H9 (cell line): ENCODE results near the gene NEK7. TPM values are rescaled to one million over a fixed set of nuclear protein-coding genes. Genes with fewer than 3 reads are reported as not detected.

Experiments used
- DNase-seq: peaks from one replicate; pipeline ENCODE4 v3.0.0-alpha.2; 2017
- H2AFZ ChIP-seq: one replicate; pipeline ENCODE4 v1.6.1; 2013; ENCODE audit warnings: mild to moderate bottlenecking, low read length, control low read depth, moderate library complexity
- H2AK5ac ChIP-seq: 2 replicates; pipeline ENCODE4 v1.6.1; 2013; ENCODE audit warnings: low read length, control low read depth, mixed read lengths; ENCODE audit not compliant: insufficient read length
- H2BK120ac ChIP-seq: one replicate; pipeline ENCODE4 v1.6.1; 2013; ENCODE audit warnings: low read depth, mild to moderate bottlenecking, low read length, control low read depth, inconsistent platforms; ENCODE audit not compliant: poor library complexity, severe bottlenecking
- H2BK12ac ChIP-seq: 2 replicates; pipeline ENCODE4 v1.6.1; 2013; ENCODE audit warnings: low read length, control low read depth, mixed read lengths, low read depth; ENCODE audit not compliant: insufficient read length
- H2BK15ac ChIP-seq: 2 replicates; pipeline ENCODE4 v1.6.1; 2013; ENCODE audit warnings: low read depth, low read length, control low read depth
- H2BK20ac ChIP-seq: one replicate; pipeline ENCODE4 v1.6.1; 2013; ENCODE audit warnings: low read depth, mild to moderate bottlenecking, low read length, control low read depth, inconsistent platforms; ENCODE audit not compliant: poor library complexity, severe bottlenecking
- H2BK5ac ChIP-seq: 2 replicates; pipeline ENCODE4 v1.6.1; 2013; ENCODE audit warnings: low read length, control low read depth, mixed read lengths; ENCODE audit not compliant: insufficient read length
- H3K14ac ChIP-seq: 2 replicates; pipeline ENCODE4 v1.6.1; 2013; ENCODE audit warnings: low read length, control low read depth; ENCODE audit not compliant: insufficient read depth
- H3K18ac ChIP-seq: 2 replicates; pipeline ENCODE4 v1.6.1; 2013; ENCODE audit warnings: low read depth, mild to moderate bottlenecking, mixed read lengths, low read length, control low read depth; ENCODE audit not compliant: insufficient read length
- H3K23ac ChIP-seq: 2 replicates; pipeline ENCODE4 v1.6.1; 2013; ENCODE audit warnings: low read length, control low read depth, mixed read lengths, low read depth; ENCODE audit not compliant: insufficient read length
- H3K23me2 ChIP-seq: 2 replicates; pipeline ENCODE4 v1.6.1; 2013; ENCODE audit warnings: low read depth, mild to moderate bottlenecking, mixed read lengths, low read length, control low read depth; ENCODE audit not compliant: insufficient read length, poor library complexity, severe bottlenecking
- H3K27ac ChIP-seq: 2 replicates; pipeline ENCODE4 v1.5.1; 2013; ENCODE audit warnings: low read length, control low read depth, mixed read lengths, low read depth; ENCODE audit not compliant: insufficient read length
- H3K27me3 ChIP-seq: 2 replicates; pipeline ENCODE4 v1.6.1; 2013; ENCODE audit warnings: low read length, control low read depth, inconsistent platforms; ENCODE audit not compliant: insufficient read depth
- H3K4ac ChIP-seq: 2 replicates; pipeline ENCODE4 v1.6.1; 2013; ENCODE audit warnings: low read depth, mild to moderate bottlenecking, control low read depth, inconsistent platforms, low read length, moderate library complexity
- H3K4me1 ChIP-seq: 2 replicates; pipeline ENCODE4 v1.6.1; 2013; ENCODE audit warnings: low read length, control low read depth, inconsistent platforms; ENCODE audit not compliant: insufficient read depth
- H3K4me2 ChIP-seq: 2 replicates; pipeline ENCODE4 v1.6.1; 2013; ENCODE audit warnings: low read length, control low read depth, mixed read lengths; ENCODE audit not compliant: insufficient read length, insufficient read depth
- H3K56ac ChIP-seq: 2 replicates; pipeline ENCODE4 v1.6.1; 2013; ENCODE audit warnings: low read depth, mild to moderate bottlenecking, mixed read lengths, low read length, control low read depth; ENCODE audit not compliant: insufficient read length
- H3K79me1 ChIP-seq: 2 replicates; pipeline ENCODE4 v1.6.1; 2013; ENCODE audit warnings: low read depth, mild to moderate bottlenecking, moderate library complexity, low read length, control low read depth, inconsistent platforms; ENCODE audit not compliant: insufficient read depth, poor library complexity, severe bottlenecking
- H3K79me2 ChIP-seq: 2 replicates; pipeline ENCODE4 v1.6.1; 2013; ENCODE audit warnings: low read length, control low read depth, inconsistent platforms; ENCODE audit not compliant: insufficient read depth
- H3K9ac ChIP-seq: 2 replicates; pipeline ENCODE4 v1.6.1; 2013; ENCODE audit warnings: low read length, control low read depth, mixed read lengths; ENCODE audit not compliant: insufficient read length; ENCODE audit errors: extremely low read depth
- H3K9me3 ChIP-seq: one replicate; pipeline ENCODE4 v1.6.1; 2013; ENCODE audit warnings: low read depth, low read length, inconsistent platforms; ENCODE audit not compliant: control insufficient read depth
- H3T11ph ChIP-seq: one replicate; pipeline ENCODE4 v1.6.1; 2013; ENCODE audit warnings: mild to moderate bottlenecking, low read length, control low read depth, inconsistent platforms
- H4K20me1 ChIP-seq: one replicate; pipeline ENCODE4 v1.6.1; 2013; ENCODE audit not compliant: control insufficient read depth, insufficient read length, insufficient read depth
- H4K5ac ChIP-seq: 2 replicates; pipeline ENCODE4 v1.6.1; 2013; ENCODE audit warnings: low read depth, mild to moderate bottlenecking, mixed read lengths, low read length, control low read depth; ENCODE audit not compliant: insufficient read length
- H4K8ac ChIP-seq: replicated peaks from 2 replicates; pipeline ENCODE4 v1.6.1; 2013; ENCODE audit warnings: low read length, control low read depth, mixed read lengths, low read depth; ENCODE audit not compliant: insufficient read length
- H4K91ac ChIP-seq: 2 replicates; pipeline ENCODE4 v1.6.1; 2013; ENCODE audit warnings: low read depth, mild to moderate bottlenecking, moderate library complexity, mixed read lengths, low read length, control low read depth; ENCODE audit not compliant: insufficient read length
- H3K27ac Mint-ChIP-seq, 3 experiments: 2 replicates in 2 of 3; 3 replicates in 1 of 3; pipeline ENCODE4 v1.8.0; 2020 to 2021; ENCODE audit warnings: mixed read lengths in 3 of 3, mild to moderate bottlenecking in 1 of 3, moderate library complexity in 1 of 3
- H3K27me3 Mint-ChIP-seq: 2 replicates; pipeline ENCODE4 v1.8.0; 2021; ENCODE audit warnings: low read depth, mild to moderate bottlenecking, moderate library complexity, mixed read lengths
- H3K36me3 Mint-ChIP-seq, 3 experiments: 2 replicates in 2 of 3; 3 replicates in 1 of 3; pipeline ENCODE4 v1.8.0; 2020 to 2021; ENCODE audit warnings: low read depth in 3 of 3, mixed read lengths in 3 of 3; ENCODE audit not compliant: insufficient read depth in 1 of 3
- H3K4me1 Mint-ChIP-seq, 2 experiments: 2 replicates each; pipeline ENCODE4 v1.8.0; 2020; ENCODE audit warnings: mixed read lengths in 2 of 2
- H3K4me3 Mint-ChIP-seq, 2 experiments: 2 replicates in 1 of 2; 3 replicates in 1 of 2; pipeline ENCODE4 v1.8.0; 2020 to 2021; ENCODE audit warnings: mild to moderate bottlenecking in 2 of 2, mixed read lengths in 2 of 2, moderate library complexity in 1 of 2
- H3K9me3 Mint-ChIP-seq, 2 experiments: 2 replicates in 1 of 2; 3 replicates in 1 of 2; pipeline ENCODE4 v1.8.0; 2020; ENCODE audit warnings: mild to moderate bottlenecking in 2 of 2, mixed read lengths in 2 of 2, moderate library complexity in 1 of 2
- WGBS: extraction: QIAGEN DNeasy Blood & Tissue Kit; methylation state at CpG from one replicate; pipeline ENCODE4 v1.1.7; 2013; ENCODE audit warnings: missing lambda C conversion rate, low lambda C conversion rate, mixed read lengths; ENCODE audit not compliant: insufficient read length; ENCODE audit errors: extremely low coverage; 5-methylcytosine and 5-hydroxymethylcytosine counted together
- total RNA-seq: library from RNA; stranded (reverse); gene quantifications from 2 replicates; pipeline ENCODE4 v1.2.1, GENCODE V29; 2021
- TF ChIP-seq, protein P1 (sequence below): fragments of 200-600 bp; sonication (generic); conservative IDR thresholded peaks from 3 replicates; pipeline ENCODE4 v1.8.0; 2021; ENCODE audit warnings: antibody characterized with exemption, mild to moderate bottlenecking

Gene NEK7
- total RNA-seq, 1 experiment from 2014 or later = 9.6 TPM

GRCh38 chr1:198162091-198162767 lies 5.4 kb downstream of the NEK7 start:
- no peak overlapping the region for H4K91ac ChIP-seq
- no peak overlapping the region for H2BK20ac ChIP-seq
- peaks cover 7% of the 10 kb centered on the region; the same call in 1 of the 2 replicates for H3K4me1 ChIP-seq
- H4K20me1 ChIP-seq = no peaks in the 10 kb centered on the region
- no peaks in the 10 kb centered on the region for H3K9me3 ChIP-seq
- no peak overlapping the region for H2BK120ac ChIP-seq
- H3K4me3 Mint-ChIP-seq = no peak overlapping the region
- peak overlapping the region in 2 of 3 experiments; percentile 13 to 36; a peak in 1 of 7 replicates for H3K27ac Mint-ChIP-seq
- H3K4ac ChIP-seq = no peak overlapping the region
- H2BK5ac ChIP-seq = no peak overlapping the region
- H3K27ac ChIP-seq = no peak overlapping the region
- no peak overlapping the region for H3K14ac ChIP-seq
- no peak overlapping the region for H3K18ac ChIP-seq
- no peak overlapping the region for H3K23ac ChIP-seq
- H3T11ph ChIP-seq = no peak overlapping the region
- H2BK15ac ChIP-seq = no peak overlapping the region
- H3K79me1 ChIP-seq = peaks cover 3% of the 10 kb centered on the region
- no peak overlapping the region for H2AK5ac ChIP-seq
- no peaks in the 10 kb centered on the region for H3K27me3 Mint-ChIP-seq
- no peak overlapping the region for H4K8ac ChIP-seq
- peaks cover 5% of the 10 kb centered on the region; the same call in 1 of the 2 replicates for H3K79me2 ChIP-seq
- WGBS = no CpG with 5 or more reads among the region's 2 CpGs
- no peak overlapping the region for H2BK12ac ChIP-seq
- H3K9me3 Mint-ChIP-seq = no peaks in the 10 kb centered on the region; a peak in 1 of 5 replicates
- H3K36me3 Mint-ChIP-seq = no peaks in the 10 kb centered on the region
- H3K4me2 ChIP-seq = no peak overlapping the region
- H3K4me1 Mint-ChIP-seq = peaks cover 28 to 41% of the 10 kb centered on the region in 2 experiments
- H3K27me3 ChIP-seq = no peaks in the 10 kb centered on the region
- H3K9ac ChIP-seq = no peak overlapping the region
- peaks cover 11% of the 10 kb centered on the region for H3K23me2 ChIP-seq
- H4K5ac ChIP-seq = no peak overlapping the region
- DNase-seq = no peak
- TF ChIP-seq, protein P1, sequence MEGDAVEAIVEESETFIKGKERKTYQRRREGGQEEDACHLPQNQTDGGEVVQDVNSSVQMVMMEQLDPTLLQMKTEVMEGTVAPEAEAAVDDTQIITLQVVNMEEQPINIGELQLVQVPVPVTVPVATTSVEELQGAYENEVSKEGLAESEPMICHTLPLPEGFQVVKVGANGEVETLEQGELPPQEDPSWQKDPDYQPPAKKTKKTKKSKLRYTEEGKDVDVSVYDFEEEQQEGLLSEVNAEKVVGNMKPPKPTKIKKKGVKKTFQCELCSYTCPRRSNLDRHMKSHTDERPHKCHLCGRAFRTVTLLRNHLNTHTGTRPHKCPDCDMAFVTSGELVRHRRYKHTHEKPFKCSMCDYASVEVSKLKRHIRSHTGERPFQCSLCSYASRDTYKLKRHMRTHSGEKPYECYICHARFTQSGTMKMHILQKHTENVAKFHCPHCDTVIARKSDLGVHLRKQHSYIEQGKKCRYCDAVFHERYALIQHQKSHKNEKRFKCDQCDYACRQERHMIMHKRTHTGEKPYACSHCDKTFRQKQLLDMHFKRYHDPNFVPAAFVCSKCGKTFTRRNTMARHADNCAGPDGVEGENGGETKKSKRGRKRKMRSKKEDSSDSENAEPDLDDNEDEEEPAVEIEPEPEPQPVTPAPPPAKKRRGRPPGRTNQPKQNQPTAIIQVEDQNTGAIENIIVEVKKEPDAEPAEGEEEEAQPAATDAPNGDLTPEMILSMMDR = no peak
- H2AFZ ChIP-seq = no peak overlapping the region
- H3K56ac ChIP-seq = no peak overlapping the region
